ENCODE data around the gene GPR155. TPM values are rescaled to one million over a fixed set of nuclear protein-coding genes. Genes with fewer than 3 reads are reported as not detected.

GPR155 gene, protein sequence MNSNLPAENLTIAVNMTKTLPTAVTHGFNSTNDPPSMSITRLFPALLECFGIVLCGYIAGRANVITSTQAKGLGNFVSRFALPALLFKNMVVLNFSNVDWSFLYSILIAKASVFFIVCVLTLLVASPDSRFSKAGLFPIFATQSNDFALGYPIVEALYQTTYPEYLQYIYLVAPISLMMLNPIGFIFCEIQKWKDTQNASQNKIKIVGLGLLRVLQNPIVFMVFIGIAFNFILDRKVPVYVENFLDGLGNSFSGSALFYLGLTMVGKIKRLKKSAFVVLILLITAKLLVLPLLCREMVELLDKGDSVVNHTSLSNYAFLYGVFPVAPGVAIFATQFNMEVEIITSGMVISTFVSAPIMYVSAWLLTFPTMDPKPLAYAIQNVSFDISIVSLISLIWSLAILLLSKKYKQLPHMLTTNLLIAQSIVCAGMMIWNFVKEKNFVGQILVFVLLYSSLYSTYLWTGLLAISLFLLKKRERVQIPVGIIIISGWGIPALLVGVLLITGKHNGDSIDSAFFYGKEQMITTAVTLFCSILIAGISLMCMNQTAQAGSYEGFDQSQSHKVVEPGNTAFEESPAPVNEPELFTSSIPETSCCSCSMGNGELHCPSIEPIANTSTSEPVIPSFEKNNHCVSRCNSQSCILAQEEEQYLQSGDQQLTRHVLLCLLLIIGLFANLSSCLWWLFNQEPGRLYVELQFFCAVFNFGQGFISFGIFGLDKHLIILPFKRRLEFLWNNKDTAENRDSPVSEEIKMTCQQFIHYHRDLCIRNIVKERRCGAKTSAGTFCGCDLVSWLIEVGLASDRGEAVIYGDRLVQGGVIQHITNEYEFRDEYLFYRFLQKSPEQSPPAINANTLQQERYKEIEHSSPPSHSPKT
- total RNA-seq: 1 to 10 TPM; 1.2 to 7.3 (median 3.5) TPM

DNA sequence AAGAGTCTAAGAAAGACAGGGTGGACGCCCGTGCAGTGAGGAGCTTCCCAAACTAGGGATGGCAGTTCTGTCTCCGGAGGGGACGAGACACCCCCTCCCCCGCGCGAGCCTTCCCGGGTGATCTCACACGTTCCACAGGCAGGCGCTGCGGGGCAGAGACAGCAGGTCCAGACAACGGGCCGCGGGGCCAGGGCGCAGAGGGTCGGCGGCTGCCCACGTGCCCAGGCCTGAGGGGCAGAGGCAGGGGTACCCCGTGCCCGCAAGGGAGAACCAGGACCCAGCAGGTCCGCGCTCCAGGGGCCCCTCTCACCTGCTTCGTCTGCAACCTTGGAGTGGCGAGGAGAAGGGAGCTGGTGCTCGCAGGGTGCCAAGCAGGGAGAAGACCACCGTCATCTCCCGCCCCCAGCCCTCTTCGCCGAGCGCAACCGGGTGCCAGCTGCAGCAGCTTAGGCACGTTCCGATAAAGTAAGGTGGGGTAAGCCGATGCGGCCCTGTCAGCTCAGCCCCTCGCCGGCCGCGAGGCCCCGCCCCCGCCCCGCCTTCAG is at the start of gene GPR155:
TSS of gene GPR155 (minus strand) at position 467 of the 545 bp plus-strand sequence. CDS start 5,073 bp downstream, outside the sequence.
- intact Hi-C loops (cut with DNase I; ENCODE audit: low total_unique reads) (no loop called here), in situ Hi-C loops (cut with MboI; ENCODE audit: low pct_ligation_motif_present in 1 of 4, low pct_unique_long_range_greater_than_20kb in 1 of 4, low sequenced_read_pairs in 3 of 4) (no loop called here)
- Histone ChIP-seq H3K4me3 (peak within 1 kb of the TSS; percentile 64 to 86 (median 72)), H3K9me3 (no peaks in the 10 kb centered on the region), H3K4me1 (peaks cover 0 to 18% (median 0%) of the 10 kb centered on the region in 4 donors), H3K36me3 (no peaks in the 10 kb centered on the region), H3K27ac (peak within 1 kb of the TSS; percentile 89 to 91 (median 89)), H3K27me3 (peaks cover 3% of the 10 kb centered on the region)
- peak; percentile 73 for DNase-seq
- 0% methylated on average over 24 of the region's 42 CpGs; no CpG with 5 or more reads in 1 of the 2 donors for WGBS, 2 donors (ENCODE audit: low coverage in 1 of 2)
- TF ChIP-seq EP300 (IDR thresholded peaks at IDR 0.05; ENCODE audit: low read depth): no peak
- peak; percentile 38 to 80 (median 71) for TF ChIP-seq POLR2AphosphoS5 (IDR thresholded peaks at IDR 0.05)
- TF ChIP-seq POLR2A (IDR thresholded peaks at IDR 0.05): peak; percentile 30
- TF ChIP-seq, protein P1, sequence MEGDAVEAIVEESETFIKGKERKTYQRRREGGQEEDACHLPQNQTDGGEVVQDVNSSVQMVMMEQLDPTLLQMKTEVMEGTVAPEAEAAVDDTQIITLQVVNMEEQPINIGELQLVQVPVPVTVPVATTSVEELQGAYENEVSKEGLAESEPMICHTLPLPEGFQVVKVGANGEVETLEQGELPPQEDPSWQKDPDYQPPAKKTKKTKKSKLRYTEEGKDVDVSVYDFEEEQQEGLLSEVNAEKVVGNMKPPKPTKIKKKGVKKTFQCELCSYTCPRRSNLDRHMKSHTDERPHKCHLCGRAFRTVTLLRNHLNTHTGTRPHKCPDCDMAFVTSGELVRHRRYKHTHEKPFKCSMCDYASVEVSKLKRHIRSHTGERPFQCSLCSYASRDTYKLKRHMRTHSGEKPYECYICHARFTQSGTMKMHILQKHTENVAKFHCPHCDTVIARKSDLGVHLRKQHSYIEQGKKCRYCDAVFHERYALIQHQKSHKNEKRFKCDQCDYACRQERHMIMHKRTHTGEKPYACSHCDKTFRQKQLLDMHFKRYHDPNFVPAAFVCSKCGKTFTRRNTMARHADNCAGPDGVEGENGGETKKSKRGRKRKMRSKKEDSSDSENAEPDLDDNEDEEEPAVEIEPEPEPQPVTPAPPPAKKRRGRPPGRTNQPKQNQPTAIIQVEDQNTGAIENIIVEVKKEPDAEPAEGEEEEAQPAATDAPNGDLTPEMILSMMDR (IDR thresholded peaks at IDR 0.05): peak in 1 of 5 experiments; percentile 13

DNA sequence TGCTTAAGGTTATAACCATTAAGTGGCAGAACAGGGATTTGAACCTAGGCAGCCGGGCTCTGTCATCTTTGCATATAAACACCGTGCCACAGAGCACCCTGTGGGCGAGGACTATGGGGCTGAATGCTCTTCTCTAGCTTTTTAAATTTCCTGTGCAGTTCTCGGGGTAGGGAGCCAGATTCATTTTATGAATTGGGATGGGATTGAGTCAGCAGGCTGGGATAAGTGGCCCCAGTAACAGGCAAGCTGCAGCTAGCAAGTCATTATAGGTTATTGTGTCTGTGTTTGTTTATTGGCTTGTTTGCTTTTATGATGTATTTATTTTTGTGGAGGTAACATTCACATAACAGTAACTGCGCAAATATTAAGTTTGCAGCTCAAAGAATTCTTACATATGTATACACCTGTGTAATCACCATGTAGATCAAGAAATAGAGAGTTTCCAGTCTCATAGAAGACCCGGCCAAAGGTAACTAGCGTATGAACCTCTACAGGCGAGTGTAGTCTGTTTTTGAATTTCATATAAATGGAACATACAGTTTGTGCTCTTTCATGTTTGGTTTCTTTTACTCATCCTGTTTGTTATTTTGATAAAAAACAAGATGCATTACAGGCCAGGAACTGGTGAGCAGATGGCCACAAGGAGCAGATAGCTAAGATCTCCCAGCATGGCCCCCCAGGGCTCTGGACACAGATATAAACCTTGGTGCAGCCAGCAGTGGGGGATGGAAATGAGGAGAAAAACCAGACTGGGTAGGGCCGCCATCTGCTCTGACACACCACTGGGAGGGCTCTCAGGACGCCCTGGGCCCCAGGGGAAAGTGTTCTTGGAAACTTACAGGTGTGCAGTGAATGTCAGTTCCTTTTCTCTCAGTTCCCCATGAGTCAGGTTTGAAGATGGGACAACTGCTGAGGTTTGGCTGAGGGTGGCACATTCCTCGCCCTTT is 49.2 kb upstream of the GPR155 start:
- Histone ChIP-seq H3K4me1 (no peaks in the 10 kb centered on the region), H3K36me3 (no peaks in the 10 kb centered on the region), H3K27ac (no peak overlapping the region), H3K4me3 (no peak overlapping the region), H3K9me3 (no peaks in the 10 kb centered on the region), H3K27me3 (no peaks in the 10 kb centered on the region)
- WGBS, 2 donors (ENCODE audit: low coverage in 1 of 2): 74 to 80% methylated on average over 9 to 11 of the region's 11 CpGs
- TF ChIP-seq POLR2AphosphoS5 (IDR thresholded peaks at IDR 0.05): no peak
- TF ChIP-seq POLR2A (IDR thresholded peaks at IDR 0.05): no peak
- no peak for TF ChIP-seq EP300 (IDR thresholded peaks at IDR 0.05; ENCODE audit: low read depth)
- TF ChIP-seq, protein P1 (IDR thresholded peaks at IDR 0.05): no peak
- DNase-seq: peak; percentile 13
- intact Hi-C loops (cut with DNase I; ENCODE audit: low total_unique reads): no loop called here
- in situ Hi-C loops (cut with MboI; ENCODE audit: low pct_ligation_motif_present in 1 of 4, low pct_unique_long_range_greater_than_20kb in 1 of 4, low sequenced_read_pairs in 3 of 4): no loop called here

DNA sequence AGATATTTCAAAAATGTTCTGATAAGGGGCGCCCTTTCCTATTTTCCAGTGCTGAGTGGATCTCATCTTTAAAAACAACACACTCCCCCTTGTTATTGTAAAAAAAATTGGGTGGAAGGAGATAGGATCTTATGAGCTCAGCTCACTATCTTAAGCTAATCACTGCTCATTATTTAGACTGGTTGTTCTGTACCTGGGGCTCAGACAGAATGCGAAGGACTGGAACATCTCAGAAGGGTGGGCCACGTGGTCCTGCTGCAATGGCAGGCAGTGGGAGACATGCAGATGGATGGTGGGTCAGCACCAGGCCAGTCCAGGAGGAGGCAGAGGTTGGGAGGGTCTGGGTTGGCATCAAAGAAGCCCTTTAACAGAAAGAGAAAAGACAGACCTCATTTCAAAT is 48.3 kb upstream of the GPR155 start:
- Histone ChIP-seq H3K9me3 (no peaks in the 10 kb centered on the region), H3K36me3 (no peaks in the 10 kb centered on the region), H3K27ac (no peak overlapping the region), H3K4me3 (no peak overlapping the region), H3K4me1 (no peaks in the 10 kb centered on the region), H3K27me3 (no peaks in the 10 kb centered on the region)
- no peak for DNase-seq
- in situ Hi-C loops (cut with MboI; ENCODE audit: low pct_ligation_motif_present in 1 of 4, low pct_unique_long_range_greater_than_20kb in 1 of 4, low sequenced_read_pairs in 3 of 4): no loop called here
- intact Hi-C loops (cut with DNase I; ENCODE audit: low total_unique reads): no loop called here
- 70 to 73% methylated on average over 1 to 3 of the region's 3 CpGs for WGBS, 2 donors (ENCODE audit: low coverage in 1 of 2)
- TF ChIP-seq EP300 (IDR thresholded peaks at IDR 0.05; ENCODE audit: low read depth) (no peak), POLR2A (IDR thresholded peaks at IDR 0.05) (no peak), POLR2AphosphoS5 (IDR thresholded peaks at IDR 0.05) (no peak)
- TF ChIP-seq, protein P1 (IDR thresholded peaks at IDR 0.05): no peak

Data from transverse colon (tissue), 4 donors.